Right ventricle myocardium inferior (tissue), 1 donor: Measurements from ENCODE around the gene KEL. TPM values are rescaled to one million over a fixed set of nuclear protein-coding genes. Genes with fewer than 3 reads are reported as not detected.

Source experiments
- ATAC-seq: fragments of 200-7000 bp; cut with Tn5 transposase; one replicate; pipeline ENCODE4 v1.9.1; 2020; ENCODE audit warnings: mild to moderate bottlenecking, moderate library complexity
- DNase-seq: peaks from one replicate; pipeline ENCODE4 v3.0.0; 2021; ENCODE audit errors: missing footprints
- intact Hi-C: fragments of 100-400 bp; cut with DNase I; formaldehyde crosslinking; loops from one replicate; pipeline ENCODE4 v1.11.0; 2022
- total RNA-seq: library from RNA; stranded (reverse); fragmentation: NEBNext Ultra II Directional; extraction: Animal tissue kit (Norgen Biotek cat#: 25700); gene quantifications from one replicate; pipeline ENCODE4 v1.2.1, GENCODE V29; 2021
- donor health status: DM: no; HTN: yes; CAD: no; lungs with severe emphysema.

Gene KEL
- total RNA-seq, 1 donor from 2014 or later, result 0.62 TPM

- ATAC-seq (no peak), DNase-seq (no peak)
- intact Hi-C loops, result no loop called here
Measured at GRCh38 chr7:142935941-142936565, 26.1 kb downstream of the KEL start.

- no peak for ATAC-seq
- no peak for DNase-seq
- intact Hi-C loops, result no loop called here
Measured at GRCh38 chr7:142934056-142934455, 28.1 kb downstream of the KEL start.

DNA sequence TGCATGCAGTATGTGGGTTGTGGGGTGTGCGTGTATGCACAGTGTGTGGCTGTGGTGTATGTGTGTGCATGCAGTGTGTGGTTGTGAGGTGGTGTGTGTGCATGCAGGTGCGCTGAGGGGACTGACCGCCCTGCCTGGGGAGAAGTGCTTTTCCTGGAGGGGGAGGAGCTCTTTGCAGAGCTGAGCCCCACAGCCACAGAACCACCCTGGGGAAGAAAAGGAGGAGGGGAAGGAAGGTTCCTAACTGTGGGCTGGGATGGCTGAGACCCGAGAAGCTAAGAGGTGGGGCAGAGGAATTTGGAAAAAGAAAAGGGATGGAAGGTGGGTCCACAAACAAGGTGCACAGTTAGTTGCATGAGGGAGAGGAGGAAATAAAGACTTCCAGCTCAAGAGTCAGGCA is 28.5 kb downstream of the KEL start, which contains the start of gene TRPV5:
TSS of gene TRPV5 (minus strand) at position 123 of the 400 bp plus-strand sequence. CDS start 287 bp downstream, outside the sequence.
- DNase-seq, result no peak
- ATAC-seq, result no peak
- intact Hi-C loops, result no loop called here

DNA sequence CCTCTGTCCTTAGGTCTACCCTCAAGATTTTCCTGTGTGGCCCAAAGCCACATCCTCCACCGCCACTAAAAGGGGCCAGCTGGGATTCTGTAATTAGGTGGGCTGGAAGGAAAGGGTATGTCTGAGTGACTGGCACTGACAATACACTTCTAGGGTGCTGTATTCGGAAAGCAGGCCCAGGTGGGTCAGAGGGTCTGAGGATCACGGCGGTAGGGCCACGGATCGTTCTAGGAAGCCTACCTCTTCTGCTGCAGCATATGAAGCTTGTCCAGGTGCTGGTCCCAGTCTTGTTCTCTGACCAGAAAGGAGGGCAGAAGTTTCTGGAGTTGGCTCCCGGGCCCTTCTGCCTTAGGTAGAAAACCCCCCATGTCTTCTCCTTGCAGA is 29.1 kb downstream of the KEL start:
- no peak for DNase-seq
- no peak for ATAC-seq
- intact Hi-C loops, result no loop called here

GRCh38 chr7:142932386-142933091 is 29.6 kb downstream of the KEL start:
- intact Hi-C loops, result no loop called here
- ATAC-seq (no peak), DNase-seq (no peak)

DNA sequence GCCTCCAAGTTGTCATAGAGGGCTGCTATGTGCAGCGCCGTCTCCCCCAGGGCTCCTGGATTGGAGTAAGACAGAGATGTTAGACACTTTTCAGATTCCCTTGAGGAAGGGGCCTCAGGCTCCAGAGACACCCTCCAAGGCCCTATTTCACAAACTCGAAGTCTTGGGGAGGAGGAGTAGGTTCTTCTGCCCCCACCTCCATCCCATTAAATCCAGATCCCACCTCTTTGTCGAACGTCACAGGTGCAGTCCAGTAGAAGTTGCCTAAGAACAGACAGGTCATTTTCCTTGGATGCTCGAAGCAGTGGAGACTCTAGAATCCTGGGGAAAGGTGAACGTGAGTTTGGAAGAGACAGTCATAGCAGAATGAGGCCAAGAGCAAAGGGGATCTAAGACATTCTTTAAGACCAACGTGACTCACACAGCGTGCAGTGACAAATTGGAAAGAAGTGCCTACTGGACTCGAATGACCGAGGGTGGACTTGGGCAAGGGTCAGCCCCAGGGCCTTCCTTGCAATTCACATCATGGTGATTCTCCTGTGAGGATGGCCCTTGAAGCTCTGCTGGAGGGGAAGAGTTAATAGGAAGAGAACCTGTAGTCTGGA is 31.9 kb downstream of the KEL start:
- intact Hi-C loops, result no loop called here
- ATAC-seq (no peak), DNase-seq (no peak)

DNA sequence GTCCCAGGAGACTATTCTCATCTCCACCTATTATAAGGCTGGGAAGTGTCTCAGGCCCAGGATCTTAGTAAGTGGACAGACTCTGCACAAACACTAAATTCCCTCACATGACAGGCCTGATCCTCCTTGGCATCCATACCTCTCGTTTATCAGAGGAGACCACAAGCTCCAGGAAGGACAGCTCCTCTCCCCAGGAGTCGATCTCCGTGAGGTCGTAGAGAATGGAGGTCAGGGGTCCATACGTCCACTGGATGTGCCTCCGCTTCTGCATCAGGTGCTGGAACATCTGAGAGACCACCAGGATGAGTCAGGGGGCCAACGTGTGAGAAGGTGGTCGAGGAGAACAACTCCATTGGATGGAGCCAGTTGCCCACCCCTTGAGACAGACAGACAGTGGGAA is 34.2 kb downstream of the KEL start:
- DNase-seq (no peak), ATAC-seq (no peak)
- intact Hi-C loops, result no loop called here

DNA sequence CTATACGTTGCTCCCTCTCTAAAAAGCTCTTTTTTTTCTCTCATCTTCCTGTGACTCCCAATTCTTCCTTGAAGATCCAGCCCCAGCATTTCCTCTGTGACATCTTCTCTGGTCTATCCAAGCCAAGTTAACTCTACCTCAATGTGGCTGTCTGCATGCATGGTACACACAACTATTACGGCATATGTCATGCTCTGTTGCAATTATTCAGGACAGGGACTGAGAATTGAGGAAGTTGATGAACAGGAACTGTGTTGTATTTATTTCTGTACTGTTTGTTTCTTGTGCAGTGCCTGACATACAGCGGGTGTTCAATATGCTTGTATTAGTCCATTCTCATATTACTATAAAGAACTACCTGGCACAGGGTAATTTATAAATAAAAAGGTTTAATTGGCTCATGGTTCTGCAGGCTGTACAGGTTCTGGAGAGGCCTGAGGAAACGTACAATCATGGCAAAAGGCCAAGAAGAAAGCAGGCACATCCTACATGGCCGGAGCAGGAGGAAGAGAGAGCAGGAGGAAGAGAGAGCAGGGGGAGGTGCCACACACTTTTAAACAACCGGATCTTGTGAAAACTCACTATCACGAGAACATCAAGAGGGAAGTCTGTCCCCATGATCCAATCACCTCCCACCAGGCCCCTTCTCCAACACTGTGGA is 34.9 kb downstream of the KEL start:
- ATAC-seq, result peak; percentile 72
- intact Hi-C loops, result no loop called here

GRCh38 chr7:142925413-142925812 is 36.8 kb downstream of the KEL start:
- ATAC-seq (no peak), DNase-seq (no peak)
- intact Hi-C loops, result no loop called here

More for the DNA sequence above, 34.9 kb downstream of the KEL start:
- no peak for DNase-seq

GRCh38 chr7:142923391-142923790 is 38.8 kb downstream of the KEL start:
- DNase-seq, result no peak
- intact Hi-C loops, result no loop called here
- ATAC-seq, result no peak

- DNase-seq (no peak), ATAC-seq (no peak)
- intact Hi-C loops, result no loop called here
Measured at GRCh38 chr7:142919656-142920055, 42.5 kb downstream of the KEL start.

- ATAC-seq, result no peak
- intact Hi-C loops, result no loop called here
- no peak for DNase-seq
Measured at GRCh38 chr7:142918901-142919300, 43.3 kb downstream of the KEL start.

DNA sequence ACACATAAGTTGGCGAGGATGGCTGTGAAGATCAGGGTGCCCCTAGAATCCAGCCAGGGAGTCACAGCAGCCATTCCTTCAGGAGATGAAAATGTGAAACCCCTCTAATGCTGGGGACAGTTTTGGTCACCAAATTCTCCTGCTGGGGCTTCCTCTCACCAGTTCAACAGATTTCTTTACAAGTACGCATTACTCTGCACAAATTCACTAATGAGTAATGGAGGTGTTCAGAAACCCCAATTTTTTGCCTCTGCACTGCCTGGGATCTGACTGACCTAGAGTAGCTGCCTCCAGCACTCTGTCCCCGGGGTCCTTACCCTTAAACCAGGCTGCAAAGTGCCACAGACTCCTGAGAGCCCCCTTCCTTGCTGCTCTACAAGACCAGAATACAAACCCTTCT is 44.7 kb downstream of the KEL start:
- DNase-seq (no peak), ATAC-seq (no peak)
- intact Hi-C loops, result no loop called here

DNA sequence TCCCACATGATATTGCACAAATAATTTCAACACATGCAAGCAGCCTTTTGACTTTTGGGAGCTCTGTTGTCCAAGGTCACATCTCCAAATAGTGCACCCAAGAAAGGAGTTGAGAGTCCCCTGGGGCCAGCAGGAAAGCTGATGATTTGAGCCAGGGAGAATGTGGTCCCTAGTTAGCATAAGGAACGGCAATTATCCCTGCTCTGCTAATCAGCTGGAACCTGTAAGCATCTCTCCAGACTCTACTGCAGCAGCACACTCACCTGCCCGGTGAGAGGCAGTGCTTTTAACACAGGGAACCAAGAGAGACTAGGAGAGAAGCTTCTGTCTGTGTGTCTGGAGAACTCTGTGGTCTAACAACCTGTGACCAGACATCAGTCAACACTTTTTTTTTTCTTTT is 45.7 kb downstream of the KEL start:
- ATAC-seq (no peak), DNase-seq (no peak)
- intact Hi-C loops, result no loop called here

GRCh38 chr7:142915315-142915714 is 46.8 kb downstream of the KEL start:
- intact Hi-C loops, result no loop called here
- DNase-seq, result no peak
- ATAC-seq, result no peak

DNA sequence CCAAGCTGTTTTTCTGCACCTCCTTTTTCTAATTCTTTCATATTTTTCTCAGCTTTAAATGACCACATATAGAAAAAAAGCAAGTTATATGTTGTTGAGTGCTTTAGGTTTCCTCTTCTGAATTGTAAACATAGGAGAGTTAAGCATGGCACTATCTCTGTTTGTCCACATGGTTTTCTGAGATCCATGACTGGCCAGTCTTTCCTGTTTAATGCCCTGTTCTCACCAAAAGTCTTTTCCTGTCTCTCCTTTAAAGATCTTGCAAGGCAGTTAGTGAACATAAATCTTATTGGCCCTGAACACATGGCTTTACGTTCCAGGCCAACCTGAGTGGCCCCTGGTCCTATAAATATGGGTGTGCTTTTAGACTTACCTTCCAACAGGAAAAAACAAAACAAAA is 48.0 kb downstream of the KEL start:
- intact Hi-C loops, result no loop called here
- DNase-seq, result no peak
- no peak for ATAC-seq

- ATAC-seq, result no peak
- intact Hi-C loops, result no loop called here
- no peak for DNase-seq
Measured at GRCh38 chr7:142913566-142913965, 48.6 kb downstream of the KEL start.

- no peak for ATAC-seq
- no peak for DNase-seq
- intact Hi-C loops, result no loop called here
Measured at GRCh38 chr7:142913051-142913450, 49.1 kb downstream of the KEL start.

DNA sequence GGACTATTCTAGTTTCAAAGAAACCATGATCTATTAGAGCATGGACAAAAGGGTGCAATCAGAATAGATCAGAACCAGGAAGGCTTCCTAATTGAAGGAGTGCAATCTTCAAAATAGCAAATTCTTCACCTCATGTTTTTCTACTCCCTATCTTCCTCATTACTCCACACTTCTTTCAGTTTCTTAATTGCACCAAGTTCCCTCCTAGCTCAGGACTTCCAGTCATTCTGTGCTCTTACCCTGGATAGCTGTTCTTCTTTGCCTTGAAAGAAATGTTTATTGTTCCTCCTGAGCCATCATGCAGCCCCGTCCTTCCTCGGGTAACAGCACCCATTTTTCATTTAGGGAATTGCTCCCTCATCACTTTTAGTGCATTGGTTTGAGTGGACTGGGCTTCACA is 51.7 kb downstream of the KEL start:
- intact Hi-C loops, result no loop called here
- DNase-seq (no peak), ATAC-seq (no peak)

GRCh38 chr7:142910031-142910433 is 52.1 kb downstream of the KEL start:
- ATAC-seq, result no peak
- intact Hi-C loops, result no loop called here

More at GRCh38 chr7:142910031-142910433, 52.1 kb downstream of the KEL start:
- no peak for DNase-seq
